H1 (cell line): ENCODE data around the gene BCHE.

Experiments
- EZH2 ChIP-seq: fragments of 200-600 bp; sonication (generic); IDR thresholded peaks from 2 replicates; pipeline ENCODE4 v1.7.1; 2012; ENCODE audit warnings: low read depth, mild to moderate bottlenecking, moderate library complexity, low read length, inconsistent platforms; ENCODE audit not compliant: severe bottlenecking
- NRF1 ChIP-seq: IDR thresholded peaks from 2 replicates; pipeline ENCODE4 v1.6.1; 2011; ENCODE audit warnings: mild to moderate bottlenecking, low read depth, low read length, improper control_type of control experiment
- SP4 ChIP-seq: IDR thresholded peaks from 2 replicates; pipeline ENCODE4 v1.6.1; 2012; ENCODE audit warnings: low read length, inconsistent platforms
- ZNF274 ChIP-seq: IDR thresholded peaks from 2 replicates; pipeline ENCODE4 v1.7.0; 2012; ENCODE audit warnings: low read length, borderline replicate concordance; ENCODE audit errors: extremely low read depth
- TF ChIP-seq, protein P1 (sequence below), 3 experiments: IDR thresholded peaks; 1 replicate in 2 of 3; 2 replicates in 1 of 3; pipeline versions ENCODE4 v1.5.1 to v1.6.1; 2011; ENCODE audit warnings: low read length in 3 of 3, mild to moderate bottlenecking in 3 of 3, inconsistent platforms in 2 of 3, low read depth in 1 of 3, moderate library complexity in 1 of 3; ENCODE audit not compliant: insufficient read depth in 1 of 3; ENCODE audit errors: control extremely low read depth in 1 of 3

DNA sequence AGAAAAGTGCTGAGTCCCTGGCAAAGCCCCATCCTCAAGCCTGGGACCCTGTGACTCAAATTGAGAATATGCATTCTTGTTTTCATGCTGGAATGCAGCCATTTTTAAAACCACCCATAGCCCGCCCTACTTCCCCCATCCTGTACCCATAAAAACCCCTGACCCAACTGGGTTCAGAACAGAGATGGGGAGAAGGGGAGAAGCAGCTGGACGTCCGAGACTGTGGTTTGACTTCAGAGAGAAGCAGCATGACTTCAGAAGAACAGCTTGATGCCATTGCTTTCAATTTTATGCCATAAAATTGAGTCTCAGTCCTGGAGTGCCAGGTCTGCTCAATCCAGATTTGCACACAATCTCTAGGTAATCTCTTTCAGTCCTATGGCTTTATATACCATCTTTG, 78.2 kb downstream of the BCHE start:
- no peak for TF ChIP-seq NRF1
- TF ChIP-seq, protein P1, sequence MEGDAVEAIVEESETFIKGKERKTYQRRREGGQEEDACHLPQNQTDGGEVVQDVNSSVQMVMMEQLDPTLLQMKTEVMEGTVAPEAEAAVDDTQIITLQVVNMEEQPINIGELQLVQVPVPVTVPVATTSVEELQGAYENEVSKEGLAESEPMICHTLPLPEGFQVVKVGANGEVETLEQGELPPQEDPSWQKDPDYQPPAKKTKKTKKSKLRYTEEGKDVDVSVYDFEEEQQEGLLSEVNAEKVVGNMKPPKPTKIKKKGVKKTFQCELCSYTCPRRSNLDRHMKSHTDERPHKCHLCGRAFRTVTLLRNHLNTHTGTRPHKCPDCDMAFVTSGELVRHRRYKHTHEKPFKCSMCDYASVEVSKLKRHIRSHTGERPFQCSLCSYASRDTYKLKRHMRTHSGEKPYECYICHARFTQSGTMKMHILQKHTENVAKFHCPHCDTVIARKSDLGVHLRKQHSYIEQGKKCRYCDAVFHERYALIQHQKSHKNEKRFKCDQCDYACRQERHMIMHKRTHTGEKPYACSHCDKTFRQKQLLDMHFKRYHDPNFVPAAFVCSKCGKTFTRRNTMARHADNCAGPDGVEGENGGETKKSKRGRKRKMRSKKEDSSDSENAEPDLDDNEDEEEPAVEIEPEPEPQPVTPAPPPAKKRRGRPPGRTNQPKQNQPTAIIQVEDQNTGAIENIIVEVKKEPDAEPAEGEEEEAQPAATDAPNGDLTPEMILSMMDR (IDR thresholded peaks at IDR 0.05; ENCODE audit: control extremely low read depth in 1 of 3, insufficient read depth in 1 of 3, low read depth in 1 of 3, low read length in 3 of 3), result no peak
- no peak for TF ChIP-seq ZNF274
- TF ChIP-seq EZH2, result no peak
- no peak for TF ChIP-seq SP4
